ENCODE measurements around the gene ZNF444.
"Not testable (repeated sequence)": the region's sequence is repeated elsewhere in the genome, so short reads cannot be mapped to it uniquely, and the experiment has no call there.

Gene ZNF444

GRCh38 chr19:56147307-56147706, 6.2 kb downstream of the ZNF444 start:
- no peak for DNase-seq (ENCODE audit: low spot score)

- DNase-seq (ENCODE audit: low spot score), result no peak
Measured at GRCh38 chr19:56148096-56148495, 7.0 kb downstream of the ZNF444 start.

GRCh38 chr19:56148955-56149655, 8.0 kb downstream of the ZNF444 start:
- DNase-seq (ENCODE audit: low spot score), result not testable (repeated sequence)

- no peak for DNase-seq (ENCODE audit: low spot score)
Measured at GRCh38 chr19:56149656-56150038, 8.6 kb downstream of the ZNF444 start.

- no peak for DNase-seq (ENCODE audit: low spot score)
Measured at GRCh38 chr19:56150358-56150757, 9.3 kb downstream of the ZNF444 start.

- no peak for DNase-seq (ENCODE audit: low spot score)
Measured at GRCh38 chr19:56152644-56153043, 11.6 kb downstream of the ZNF444 start.

- no peak for DNase-seq (ENCODE audit: low spot score)
Measured at GRCh38 chr19:56153507-56153906, 12.4 kb downstream of the ZNF444 start.

GRCh38 chr19:56155124-56155687, 14.1 kb downstream of the ZNF444 start:
- no peak for DNase-seq (ENCODE audit: low spot score)

- no peak for DNase-seq (ENCODE audit: low spot score)
Measured at GRCh38 chr19:56156768-56157167, 15.7 kb downstream of the ZNF444 start.

- DNase-seq (ENCODE audit: low spot score), result no peak
Measured at GRCh38 chr19:56158170-56158757, 17.2 kb downstream of the ZNF444 start.

- peak; percentile 79 for DNase-seq (ENCODE audit: low spot score)
Measured at GRCh38 chr19:56159009-56159559, 18.0 kb downstream of the ZNF444 start.

GRCh38 chr19:56159622-56160271, 18.7 kb downstream of the ZNF444 start:
- no peak for DNase-seq (ENCODE audit: low spot score)

GRCh38 chr19:56161534-56161933, 20.4 kb downstream of the ZNF444 start:
- DNase-seq (ENCODE audit: low spot score), result no peak

GRCh38 chr19:56162258-56162657, 21.2 kb downstream of the ZNF444 start:
- no peak for DNase-seq (ENCODE audit: low spot score)

GRCh38 chr19:56163097-56163496, 22.0 kb downstream of the ZNF444 start:
- no peak for DNase-seq (ENCODE audit: low spot score)

GRCh38 chr19:56167064-56167578, 26.0 kb downstream of the ZNF444 start:
- no peak for DNase-seq (ENCODE audit: low spot score)

GRCh38 chr19:56170261-56170660, 29.2 kb downstream of the ZNF444 start:
- peak; percentile 99 for DNase-seq (ENCODE audit: low spot score)

- DNase-seq (ENCODE audit: low spot score), result no peak
Measured at GRCh38 chr19:56174086-56174485, 33.0 kb downstream of the ZNF444 start.

- no peak for DNase-seq (ENCODE audit: low spot score)
Measured at GRCh38 chr19:56174550-56174949, 33.5 kb downstream of the ZNF444 start.

GRCh38 chr19:56175861-56176307, 34.8 kb downstream of the ZNF444 start, which contains the start of gene GALP:
Gene GALP, plus strand, starts transcription at chr19:56176008. Its CDS starts 1,101 bp downstream, at chr19:56177109.
- DNase-seq (ENCODE audit: low spot score), result not testable (repeated sequence)

GRCh38 chr19:56176310-56176709, 35.2 kb downstream of the ZNF444 start:
- DNase-seq (ENCODE audit: low spot score), result not testable (repeated sequence)

GRCh38 chr19:56176881-56177280, 35.8 kb downstream of the ZNF444 start:
- no peak for DNase-seq (ENCODE audit: low spot score)
